Esophagus squamous epithelium (tissue), 5 donors: ENCODE measurements around the gene SRP68. TPM values are rescaled to one million over a fixed set of nuclear protein-coding genes. Genes with fewer than 3 reads are reported as not detected.
A peak's percentile ranks its signal among the peaks of the same experiment; 100 is the strongest.

Experiments
- DNase-seq: peaks from one replicate; lab custom pipeline; 2025; lab: John Stamatoyannopoulos, UW
- H3K27ac ChIP-seq, 4 donors: fragments of 200-600 bp; sonication (generic); one replicate each; pipeline ENCODE4 v1.5.1; 2016 to 2019; ENCODE audit warnings: mild to moderate bottlenecking in 1 of 4
- H3K27me3 ChIP-seq, 4 donors: fragments of 200-600 bp; sonication (generic); 1 replicate in 3 of 4; 2 replicates in 1 of 4; pipeline versions ENCODE4 v1.5.1 to v1.6.0; 2017 to 2021; ENCODE audit warnings: antibody characterized with exemption in 1 of 4
- H3K36me3 ChIP-seq, 3 donors: fragments of 200-600 bp; sonication (generic); one replicate each; pipeline ENCODE4 v1.5.1; 2016 to 2019
- H3K4me1 ChIP-seq, 3 donors: fragments of 200-600 bp; sonication (generic); one replicate each; pipeline ENCODE4 v1.5.1; 2017 to 2019
- H3K4me3 ChIP-seq, 4 donors: fragments of 200-600 bp; sonication (generic); 1 replicate in 3 of 4; 2 replicates in 1 of 4; pipeline ENCODE4 v1.5.1; 2016 to 2019; ENCODE audit warnings: mild to moderate bottlenecking in 2 of 4, moderate library complexity in 1 of 4
- H3K9me3 ChIP-seq, 3 donors: fragments of 200-600 bp; sonication (generic); one replicate each; pipeline ENCODE4 v1.5.1; 2016 to 2019
- CTCF ChIP-seq, 6 experiments: fragments of 450-650 bp in 4 of 6; fragments of 200-600 bp in 2 of 6; sonication (generic) in 2 of 6; IDR thresholded peaks; one replicate each; pipeline ENCODE4 v1.5.1; 2016 to 2019; ENCODE audit warnings: antibody characterized with exemption in 6 of 6, mild to moderate bottlenecking in 4 of 6, moderate library complexity in 4 of 6
- POLR2A ChIP-seq, 4 donors: fragments of 450-650 bp; IDR thresholded peaks; one replicate each; pipeline ENCODE4 v1.6.1; 2017; ENCODE audit warnings: antibody characterized with exemption in 4 of 4, mild to moderate bottlenecking in 4 of 4, moderate library complexity in 3 of 4
- WGBS, 2 donors: methylation state at CpG; one replicate each; pipeline ENCODE4 v1.1.5; 2018; 5-methylcytosine and 5-hydroxymethylcytosine counted together
- intact Hi-C: fragments of 100-400 bp; cut with DNase I; formaldehyde crosslinking; loops from one replicate; pipeline ENCODE4 v1.15.0; 2022
- total RNA-seq, 4 donors: library from RNA; depleted of rRNA; stranded (reverse); fragments of >200 nt; gene quantifications; one replicate each; pipeline ENCODE4 v1.1.0, GENCODE V29; 2016
- donor health status: DM: yes; HTN: yes; CAD: no.

SRP68 gene
- total RNA-seq, 4 donors from 2014 or later: 40.6 to 78.0 (median 52.7) TPM

- Histone ChIP-seq H3K4me1 (peaks cover 15 to 57% (median 18%) of the 10 kb centered on the region in 3 donors), H3K36me3 (peaks cover 29 to 99% (median 43%) of the 10 kb centered on the region in 3 donors), H3K4me3 (no peak overlapping the region), H3K9me3 (no peaks in the 10 kb centered on the region), H3K27ac (peak overlapping the region in 3 of 4 donors; percentile 24 to 93 (median 68)), H3K27me3 (no peaks in the 10 kb centered on the region)
- TF ChIP-seq POLR2A (IDR thresholded peaks at IDR 0.05) (no peak), CTCF (IDR thresholded peaks at IDR 0.05) (peak in 4 of 6 experiments; percentile 40 to 71 (median 52))
- intact Hi-C loops: no loop called here
- DNase-seq: no peak
- WGBS, 2 donors: 47 to 59% methylated on average over 3 of the region's 3 CpGs
These were observed 15.4 kb downstream of the SRP68 start for GRCh38 chr17:76056882-76057281.

GRCh38 chr17:76054112-76054476 lies 18.2 kb downstream of the SRP68 start:
- H3K4me1 ChIP-seq: peaks cover 15 to 83% (median 24%) of the 10 kb centered on the region in 3 donors
- 52 to 76% methylated on average over 3 to 4 of the region's 4 CpGs for WGBS, 2 donors
- H3K27me3 ChIP-seq: no peaks in the 10 kb centered on the region
- H3K9me3 ChIP-seq: no peaks in the 10 kb centered on the region
- TF ChIP-seq CTCF (IDR thresholded peaks at IDR 0.05) (no peak), POLR2A (IDR thresholded peaks at IDR 0.05) (no peak)
- DNase-seq: no peak
- peaks cover 25 to 98% (median 28%) of the 10 kb centered on the region in 3 donors for H3K36me3 ChIP-seq
- H3K4me3 ChIP-seq: peak overlapping the region; percentile 0 to 43 (median 26)
- H3K27ac ChIP-seq: peak overlapping the region; percentile 89 to 93 (median 92)
- intact Hi-C loops: loop anchor here (5.0 kb wide), 1 partner anchor 42 kb away; no protein-coding TSS in a partner anchor

- intact Hi-C loops: loop anchor here (5.0 kb wide), 1 partner anchor 41 kb away; no protein-coding TSS in a partner anchor
- H3K4me1 ChIP-seq: peaks cover 15 to 89% (median 24%) of the 10 kb centered on the region in 3 donors
- no peak for TF ChIP-seq POLR2A (IDR thresholded peaks at IDR 0.05)
- TF ChIP-seq CTCF (IDR thresholded peaks at IDR 0.05): no peak
- peak overlapping the region; percentile 89 to 93 (median 92) for H3K27ac ChIP-seq
- WGBS, 2 donors: 41 to 47% methylated on average over 17 of the region's 17 CpGs
- peak overlapping the region; percentile 8 to 43 (median 26) for H3K4me3 ChIP-seq
- no peaks in the 10 kb centered on the region for H3K27me3 ChIP-seq
- DNase-seq: no peak
- peaks cover 19 to 98% (median 28%) of the 10 kb centered on the region in 3 donors for H3K36me3 ChIP-seq
- no peaks in the 10 kb centered on the region for H3K9me3 ChIP-seq
These were observed 18.8 kb downstream of the SRP68 start for GRCh38 chr17:76053246-76054111.

GRCh38 chr17:76051561-76051960 lies 20.8 kb downstream of the SRP68 start:
- WGBS, 2 donors: 78 to 87% methylated on average over 6 of the region's 6 CpGs
- H3K4me3 ChIP-seq: no peak overlapping the region
- H3K27me3 ChIP-seq: no peaks in the 10 kb centered on the region
- DNase-seq: no peak
- H3K27ac ChIP-seq: peak overlapping the region; percentile 30 to 93 (median 90)
- peaks cover 8 to 84% (median 24%) of the 10 kb centered on the region in 3 donors for H3K4me1 ChIP-seq
- peaks cover 25 to 98% (median 37%) of the 10 kb centered on the region in 3 donors for H3K36me3 ChIP-seq
- H3K9me3 ChIP-seq: no peaks in the 10 kb centered on the region
- no peak for TF ChIP-seq CTCF (IDR thresholded peaks at IDR 0.05)
- intact Hi-C loops: loop anchor here (5.0 kb wide), 1 partner anchor 39 kb away; no protein-coding TSS in a partner anchor
